B cell (primary cell): ENCODE measurements around the gene NEMP1. TPM values are rescaled to one million over a fixed set of nuclear protein-coding genes. Genes with fewer than 3 reads are reported as not detected.

Experiments used
- ATAC-seq: fragments of 200-7000 bp; cut with Tn5 transposase; one replicate; pipeline ENCODE4 v1.10.0; 2021; ENCODE audit warnings: low read depth, mild to moderate bottlenecking, moderate number of reproducible peaks, moderate library complexity
- CTCF ChIA-PET: fragments of 350-600 bp; sonication (Branson Sonifier 250); formaldehyde crosslinking; loops from one replicate; lab custom pipeline; 2021; ENCODE audit warnings: antibody characterized with exemption, inconsistent platforms; lab: Charles Lee
- POLR2A ChIA-PET: fragments of 350-600 bp; sonication (Branson Sonifier 250); formaldehyde crosslinking; loops from one replicate; lab custom pipeline; 2021; ENCODE audit warnings: antibody characterized with exemption; lab: Charles Lee
- DNase-seq: peaks from one replicate; pipeline ENCODE4 v3.0.0; 2013
- H2AFZ ChIP-seq: 2 replicates; pipeline ENCODE4 v1.6.1; 2012; ENCODE audit warnings: mild to moderate bottlenecking, low read depth, low read length; ENCODE audit not compliant: insufficient read depth, poor library complexity, severe bottlenecking
- H3K27ac ChIP-seq, 2 donors: 1 replicate in 1 of 2; 2 replicates in 1 of 2; pipeline ENCODE4 v1.5.1; 2012 to 2013; ENCODE audit warnings: low read length in 2 of 2, mild to moderate bottlenecking in 2 of 2, moderate library complexity in 1 of 2
- H3K27me3 ChIP-seq, 4 experiments: fragments of 200-600 bp in 1 of 4; sonication (generic) in 1 of 4; replicated peaks in 1 of 4; 1 replicate in 2 of 4; 2 replicates in 2 of 4; pipeline versions ENCODE4 v1.6.1 to v1.7.0; 2013 to 2016; ENCODE audit warnings: low read length in 3 of 4, mild to moderate bottlenecking in 2 of 4, mixed read lengths in 1 of 4, moderate library complexity in 1 of 4; ENCODE audit not compliant: insufficient read depth in 4 of 4, control insufficient read depth in 3 of 4; ENCODE audit errors: control extremely low read depth in 1 of 4
- H3K36me3 ChIP-seq, 2 experiments: replicated peaks in 1 of 2; 1 replicate in 1 of 2; 2 replicates in 1 of 2; pipeline versions ENCODE4 v1.6.1 to v1.7.1; 2013; ENCODE audit warnings: low read length in 1 of 2; ENCODE audit not compliant: insufficient read depth in 2 of 2, control insufficient read depth in 1 of 2; ENCODE audit errors: control extremely low read depth in 1 of 2, extremely low read depth in 1 of 2
- H3K4me1 ChIP-seq, 2 donors: fragments of 200-600 bp in 1 of 2; sonication (generic) in 1 of 2; 1 replicate in 1 of 2; 2 replicates in 1 of 2; pipeline versions ENCODE4 v1.5.1 to v1.6.1; 2013 to 2017; ENCODE audit warnings: low read length in 2 of 2; ENCODE audit not compliant: control insufficient read depth in 2 of 2, insufficient read depth in 2 of 2
- H3K4me2 ChIP-seq: replicated peaks from 2 replicates; pipeline ENCODE3; 2012; ENCODE audit warnings: mild to moderate bottlenecking, low read depth, low read length; ENCODE audit not compliant: poor library complexity, severe bottlenecking
- H3K4me3 ChIP-seq, 5 experiments: fragments of 200-600 bp in 1 of 5; sonication (generic) in 1 of 5; 1 replicate in 3 of 5; 2 replicates in 2 of 5; pipeline versions ENCODE4 v1.5.1 to v1.7.0; 2011 to 2016; ENCODE audit warnings: low read length in 4 of 5, mild to moderate bottlenecking in 4 of 5, low read depth in 2 of 5, control low read depth in 1 of 5, moderate library complexity in 1 of 5; ENCODE audit not compliant: insufficient read depth in 1 of 5; ENCODE audit errors: control extremely low read depth in 1 of 5, extremely low read depth in 1 of 5
- H3K79me2 ChIP-seq: fragments of 200-600 bp; sonication (generic); one replicate; pipeline ENCODE4 v1.6.0; 2016; ENCODE audit warnings: low read length; ENCODE audit not compliant: control insufficient read depth, insufficient read depth
- H3K9ac ChIP-seq: fragments of 200-600 bp; sonication (generic); 2 replicates; pipeline ENCODE4 v1.6.1; 2017; ENCODE audit warnings: mild to moderate bottlenecking, low read length, moderate library complexity
- H3K9me3 ChIP-seq, 3 donors: one replicate each; pipeline versions ENCODE4 v1.6.1 to v1.7.1; 2013; ENCODE audit warnings: low read length in 2 of 3; ENCODE audit not compliant: control insufficient read depth in 2 of 3, insufficient read depth in 1 of 3; ENCODE audit errors: control extremely low read depth in 1 of 3
- H4K20me1 ChIP-seq: 2 replicates; pipeline ENCODE4 v1.6.0; 2012; ENCODE audit warnings: mild to moderate bottlenecking, low read length; ENCODE audit not compliant: insufficient read depth, control insufficient read depth, poor library complexity, severe bottlenecking
- H3K27ac Mint-ChIP-seq: one replicate; pipeline ENCODE4 v1.8.0; 2021; ENCODE audit warnings: mixed read lengths
- H3K27me3 Mint-ChIP-seq: one replicate; pipeline ENCODE4 v1.8.0; 2021; ENCODE audit warnings: mixed read lengths
- H3K4me1 Mint-ChIP-seq: one replicate; pipeline ENCODE4 v1.8.0; 2021; ENCODE audit warnings: mixed read lengths
- H3K4me3 Mint-ChIP-seq: one replicate; pipeline ENCODE4 v1.8.0; 2021; ENCODE audit warnings: mixed read lengths
- H3K9me3 Mint-ChIP-seq: one replicate; pipeline ENCODE4 v1.8.0; 2022; ENCODE audit warnings: mixed read lengths; ENCODE audit not compliant: insufficient read depth
- EZH2 ChIP-seq: IDR thresholded peaks from 2 replicates; pipeline ENCODE4 v1.6.1; 2012; ENCODE audit warnings: borderline replicate concordance, low read depth, mild to moderate bottlenecking, moderate library complexity, low read length; ENCODE audit not compliant: insufficient read depth, poor library complexity, severe bottlenecking
- WGBS: methylation state at CpG from one replicate; pipeline ENCODE4 v1.1.5; 2013; ENCODE audit warnings: missing lambda C conversion rate; ENCODE audit not compliant: insufficient coverage; 5-methylcytosine and 5-hydroxymethylcytosine counted together
- intact Hi-C: fragments of 100-400 bp; cut with micrococcal nuclease; formaldehyde crosslinking; loops from one replicate; pipeline ENCODE4 v1.10.0; 2022
- polyA plus RNA-seq: library from polyadenylated mRNA; depleted of rRNA; stranded (reverse); fragments of >200 nt; gene quantifications from 2 replicates; pipeline ENCODE4 v1.2.3, GENCODE V29; 2012
- total RNA-seq, 2 donors: library from RNA; stranded (reverse); fragments of 120-200 nt in 1 of 2; gene quantifications; 1 replicate in 1 of 2; 2 replicates in 1 of 2; pipeline versions ENCODE4 v1.2.3 to v1.2.4, GENCODE V29; 2013 to 2022
- TF ChIP-seq, protein P1 (sequence below): fragments of 200-600 bp; IDR thresholded peaks from one replicate; pipeline ENCODE4 v1.8.0; 2022; ENCODE audit warnings: antibody characterized with exemption, mild to moderate bottlenecking

Gene NEMP1
- total and polyA plus RNA-seq, 2 donors (not counting 1 experiment from before 2014, with no cell fraction given) = 13.6 to 35.0 TPM

DNA sequence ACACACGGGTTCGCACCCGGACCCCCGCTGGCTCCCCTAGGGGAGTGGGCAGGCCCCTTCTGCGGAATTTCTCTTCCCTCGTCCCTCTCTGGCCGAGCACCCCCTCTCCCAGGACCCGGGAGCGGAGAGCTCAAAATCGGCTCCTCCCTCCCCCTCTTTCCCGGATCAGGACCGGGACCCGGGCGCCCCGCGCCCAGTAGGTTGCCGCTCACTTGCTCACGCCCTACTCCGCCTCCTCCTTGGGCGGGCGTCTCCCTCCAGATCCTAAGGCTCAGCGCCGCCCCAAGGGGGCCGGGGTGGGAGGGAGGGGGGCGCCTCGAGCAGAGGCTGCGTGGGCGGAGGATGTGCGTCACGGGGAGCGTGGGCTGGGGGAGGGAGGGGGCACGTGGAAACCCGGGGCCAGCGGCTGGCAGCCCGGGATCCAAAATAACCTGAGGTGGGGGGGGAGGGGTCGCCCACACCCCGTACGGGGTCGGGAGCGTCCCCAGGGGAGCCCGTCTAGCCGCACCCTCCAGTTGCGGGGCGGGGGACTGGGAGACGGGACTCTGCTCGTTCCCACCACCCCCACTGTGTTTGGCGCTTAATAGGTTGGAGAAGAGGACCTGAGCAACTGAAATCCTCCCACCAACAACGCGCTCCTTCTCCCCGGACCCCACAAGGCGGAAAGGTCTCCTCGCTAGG, 8.6 kb upstream of the NEMP1 start:
- no peaks in the 10 kb centered on the region for H3K27me3 ChIP-seq
- ChIA-PET CTCF (interaction anchor here (15.0 to 18.5 kb wide), 2 partner anchors 13 to 19 kb away, joined by 246 to 406 read pairs; partner anchors contain the start of genes NEMP1 and STAT6), POLR2A (interaction anchor here (0.6 to 4.8 kb wide), 8 partner anchors 8 to 491 kb away, joined by 3 to 139 read pairs (median 7); partner anchors contain the start of genes NEMP1, PTGES3 and STAT6)
- Mint-ChIP-seq H3K27ac (peak overlapping the region; percentile 91), H3K9me3 (no peaks in the 10 kb centered on the region), H3K27me3 (no peaks in the 10 kb centered on the region), H3K4me3 (peak overlapping the region; percentile 92), H3K4me1 (peaks cover 45% of the 10 kb centered on the region)
- peaks cover 0 to 7% of the 10 kb centered on the region in 2 experiments for H3K36me3 ChIP-seq
- H3K4me3 ChIP-seq = peak overlapping the region; percentile 76 to 100 (median 87)
- peak overlapping the region; percentile 61 for H2AFZ ChIP-seq
- no peaks in the 10 kb centered on the region for H3K9me3 ChIP-seq
- WGBS = under 1% methylated on average over 24 of the region's 52 CpGs
- no peaks in the 10 kb centered on the region for H4K20me1 ChIP-seq
- peaks cover 11 to 30% of the 10 kb centered on the region in 2 donors for H3K4me1 ChIP-seq
- peak overlapping the region; percentile 90 for H3K4me2 ChIP-seq
- DNase-seq (peak; percentile 95), ATAC-seq (peak; percentile 42)
- H3K27ac ChIP-seq = peak overlapping the region; percentile 98 to 99
- H3K9ac ChIP-seq = peak overlapping the region; percentile 96
- intact Hi-C loops = loop anchor here (1.0 to 10.0 kb wide), 7 partner anchors 8 to 668 kb away; partner anchors contain the start of genes BAZ2A, CDK4, DDIT3 and LRP1
- TF ChIP-seq, protein P1, sequence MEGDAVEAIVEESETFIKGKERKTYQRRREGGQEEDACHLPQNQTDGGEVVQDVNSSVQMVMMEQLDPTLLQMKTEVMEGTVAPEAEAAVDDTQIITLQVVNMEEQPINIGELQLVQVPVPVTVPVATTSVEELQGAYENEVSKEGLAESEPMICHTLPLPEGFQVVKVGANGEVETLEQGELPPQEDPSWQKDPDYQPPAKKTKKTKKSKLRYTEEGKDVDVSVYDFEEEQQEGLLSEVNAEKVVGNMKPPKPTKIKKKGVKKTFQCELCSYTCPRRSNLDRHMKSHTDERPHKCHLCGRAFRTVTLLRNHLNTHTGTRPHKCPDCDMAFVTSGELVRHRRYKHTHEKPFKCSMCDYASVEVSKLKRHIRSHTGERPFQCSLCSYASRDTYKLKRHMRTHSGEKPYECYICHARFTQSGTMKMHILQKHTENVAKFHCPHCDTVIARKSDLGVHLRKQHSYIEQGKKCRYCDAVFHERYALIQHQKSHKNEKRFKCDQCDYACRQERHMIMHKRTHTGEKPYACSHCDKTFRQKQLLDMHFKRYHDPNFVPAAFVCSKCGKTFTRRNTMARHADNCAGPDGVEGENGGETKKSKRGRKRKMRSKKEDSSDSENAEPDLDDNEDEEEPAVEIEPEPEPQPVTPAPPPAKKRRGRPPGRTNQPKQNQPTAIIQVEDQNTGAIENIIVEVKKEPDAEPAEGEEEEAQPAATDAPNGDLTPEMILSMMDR = no peak
- TF ChIP-seq EZH2 = no peak
- peaks cover 16% of the 10 kb centered on the region for H3K79me2 ChIP-seq
